Muscle of leg (tissue), 16 donors: ENCODE results near the gene PLEKHM1. TPM values are rescaled to one million over a fixed set of nuclear protein-coding genes. Genes with fewer than 3 reads are reported as not detected.
"Not testable (repeated sequence)": the region's sequence is repeated elsewhere in the genome, so short reads cannot be mapped to it uniquely, and the experiment has no call there.

Source experiments
- DNase-seq: peaks from one replicate; pipeline ENCODE4 v3.0.0; 2013
- H3K27ac ChIP-seq: one replicate; pipeline ENCODE4 v1.5.1; 2013; ENCODE audit warnings: mild to moderate bottlenecking, low read length, control low read depth
- H3K27me3 ChIP-seq: one replicate; pipeline ENCODE4 v1.6.1; 2013; ENCODE audit warnings: low read length; ENCODE audit not compliant: control insufficient read depth, insufficient read depth
- H3K36me3 ChIP-seq: one replicate; pipeline ENCODE4 v1.6.1; 2013; ENCODE audit warnings: low read length; ENCODE audit not compliant: control insufficient read depth, insufficient read depth
- H3K4me1 ChIP-seq: one replicate; pipeline ENCODE4 v1.6.1; 2013; ENCODE audit warnings: low read length; ENCODE audit not compliant: control insufficient read depth, insufficient read depth
- H3K4me3 ChIP-seq: one replicate; pipeline ENCODE4 v1.5.1; 2013; ENCODE audit warnings: low read length, control low read depth
- H3K9me3 ChIP-seq: replicated peaks from 2 replicates; pipeline ENCODE4 v1.6.1; 2013; ENCODE audit warnings: low read depth, low read length; ENCODE audit not compliant: control insufficient read depth
- WGBS: methylation state at CpG from one replicate; pipeline ENCODE4 v1.1.5; 2013; ENCODE audit warnings: missing lambda C conversion rate; ENCODE audit not compliant: insufficient coverage; 5-methylcytosine and 5-hydroxymethylcytosine counted together
- long read RNA-seq, 11 donors: transcript quantifications; one replicate each; lab custom pipeline, GENCODE V29; 2026
- polyA plus RNA-seq, 8 donors: library from polyadenylated mRNA; unstranded; fragments of 120-200 nt; gene quantifications; one replicate each; pipeline versions ENCODE4 v1.2.1 to v1.2.3, GENCODE V29; 2013; ENCODE audit warnings: inconsistent platforms in 1 of 8, low replicate concordance in 1 of 8; ENCODE audit not compliant: insufficient read length in 8 of 8, insufficient read depth in 1 of 8
- total RNA-seq: library from RNA; stranded (reverse); fragments of 120-200 nt; gene quantifications from one replicate; pipeline ENCODE4 v1.2.4, GENCODE V29; 2013

Gene PLEKHM1
- total RNA-seq (8.6 TPM), polyA plus RNA-seq (10 to 100 TPM in 2 of 8 donors, 1 to 10 TPM in 6; 7.5 to 11.3 (median 9.1) TPM)
- long read RNA-seq, donor 1, full-length matches to known transcripts = 1 of 1 reads
- long read RNA-seq, donor 1, partial matches to known transcripts = 0 of 1 reads
- long read RNA-seq, donor 1, other reads (novel, unspliced or antisense) = 0 of 1 reads
- long read RNA-seq, donor 2 = 0 reads
- long read RNA-seq, donor 3, full-length matches to known transcripts = 1 of 1 reads
- long read RNA-seq, donor 3, partial matches to known transcripts = 0 of 1 reads
- long read RNA-seq, donor 3, other reads (novel, unspliced or antisense) = 0 of 1 reads
- long read RNA-seq, donor 4 = 0 reads
- long read RNA-seq, donor 5, full-length matches to known transcripts = 2 of 2 reads
- long read RNA-seq, donor 5, partial matches to known transcripts = 0 of 2 reads
- long read RNA-seq, donor 5, other reads (novel, unspliced or antisense) = 0 of 2 reads
- long read RNA-seq, donor 6, full-length matches to known transcripts = 4 of 4 reads
- long read RNA-seq, donor 6, partial matches to known transcripts = 0 of 4 reads
- long read RNA-seq, donor 6, other reads (novel, unspliced or antisense) = 0 of 4 reads
- long read RNA-seq, donor 7, full-length matches to known transcripts = 2 of 2 reads
- long read RNA-seq, donor 7, partial matches to known transcripts = 0 of 2 reads
- long read RNA-seq, donor 7, other reads (novel, unspliced or antisense) = 0 of 2 reads
- long read RNA-seq, donor 8 = 0 reads
- long read RNA-seq, donor 9, full-length matches to known transcripts = 2 of 2 reads
- long read RNA-seq, donor 9, partial matches to known transcripts = 0 of 2 reads
- long read RNA-seq, donor 9, other reads (novel, unspliced or antisense) = 0 of 2 reads
- long read RNA-seq, donor 10 = 0 reads
- long read RNA-seq, donor 11 = 0 reads

GRCh38 chr17:45490615-45491433 lies at the start of gene PLEKHM1:
PLEKHM1 (minus strand) TSS chr17:45490721; CDS start chr17:45482484, 8,237 bp downstream.
- peak within 1 kb of the TSS; percentile 56 for H3K4me3 ChIP-seq
- H3K9me3 ChIP-seq, H3K27me3 ChIP-seq, H3K4me1 ChIP-seq, H3K36me3 ChIP-seq: not testable (repeated sequence)
- DNase-seq = peak; percentile 84
- H3K27ac ChIP-seq = peak within 1 kb of the TSS; percentile 20
- WGBS = under 1% methylated on average over 22 of the region's 59 CpGs

- no CpG with 5 or more reads among the region's 7 CpGs for WGBS
- not testable (repeated sequence) for H3K4me3 ChIP-seq, H3K9me3 ChIP-seq, H3K27me3 ChIP-seq, H3K36me3 ChIP-seq, H3K4me1 ChIP-seq, DNase-seq, H3K27ac ChIP-seq
Observed at GRCh38 chr17:45538168-45538567, 47.6 kb upstream of the PLEKHM1 start.

- H3K4me1 ChIP-seq, H3K27me3 ChIP-seq, H3K9me3 ChIP-seq, H3K4me3 ChIP-seq, DNase-seq, H3K27ac ChIP-seq, H3K36me3 ChIP-seq: not testable (repeated sequence)
- no CpG with 5 or more reads among the region's 3 CpGs for WGBS
Observed at GRCh38 chr17:45506072-45506471, 15.6 kb upstream of the PLEKHM1 start.

GRCh38 chr17:45505183-45505582 lies 14.7 kb upstream of the PLEKHM1 start:
- H3K36me3 ChIP-seq, H3K4me3 ChIP-seq, DNase-seq, H3K27ac ChIP-seq, H3K27me3 ChIP-seq, H3K9me3 ChIP-seq, H3K4me1 ChIP-seq: not testable (repeated sequence)
- WGBS = 86% methylated on average over 1 of the region's 3 CpGs

GRCh38 chr17:45501092-45501707 lies 10.7 kb upstream of the PLEKHM1 start:
- 15% methylated on average over 16 of the region's 33 CpGs for WGBS
- H3K9me3 ChIP-seq, H3K4me1 ChIP-seq, DNase-seq, H3K27ac ChIP-seq, H3K4me3 ChIP-seq, H3K27me3 ChIP-seq, H3K36me3 ChIP-seq: not testable (repeated sequence)

GRCh38 chr17:45500478-45500877 lies 10.0 kb upstream of the PLEKHM1 start:
- H3K9me3 ChIP-seq, H3K27me3 ChIP-seq, H3K27ac ChIP-seq, H3K4me1 ChIP-seq, H3K36me3 ChIP-seq, DNase-seq, H3K4me3 ChIP-seq: not testable (repeated sequence)
- WGBS = no CpG with 5 or more reads among the region's 2 CpGs

- H3K27ac ChIP-seq, H3K4me1 ChIP-seq, H3K9me3 ChIP-seq, H3K4me3 ChIP-seq, H3K36me3 ChIP-seq, DNase-seq, H3K27me3 ChIP-seq: not testable (repeated sequence)
- WGBS = no CpG with 5 or more reads among the region's 3 CpGs
Observed at GRCh38 chr17:45499208-45499607, 8.7 kb upstream of the PLEKHM1 start.

GRCh38 chr17:45498377-45498776 lies 7.9 kb upstream of the PLEKHM1 start:
- not testable (repeated sequence) for DNase-seq, H3K9me3 ChIP-seq, H3K27me3 ChIP-seq, H3K27ac ChIP-seq, H3K4me3 ChIP-seq, H3K4me1 ChIP-seq, H3K36me3 ChIP-seq
- no CpG with 5 or more reads among the region's 6 CpGs for WGBS

GRCh38 chr17:45497449-45497848 lies 6.9 kb upstream of the PLEKHM1 start:
- DNase-seq, H3K27ac ChIP-seq: not testable (repeated sequence)
- no CpG with 5 or more reads among the region's 8 CpGs for WGBS

More at GRCh38 chr17:45497449-45497848, 6.9 kb upstream of the PLEKHM1 start:
- H3K4me3 ChIP-seq, H3K9me3 ChIP-seq, H3K4me1 ChIP-seq, H3K27me3 ChIP-seq, H3K36me3 ChIP-seq: not testable (repeated sequence)
